SK-N-SH (cell line): ENCODE measurements around the gene SHPK. TPM values are rescaled to one million over a fixed set of nuclear protein-coding genes. Genes with fewer than 3 reads are reported as not detected.

Source experiments
- CTCF ChIA-PET: fragments of 300-600, 350-600 bp; formaldehyde crosslinking; extraction: SDS; loops from one replicate; lab custom pipeline; 2021; lab: Yijun Ruan, JAX
- POLR2A ChIA-PET: fragments of 350-600 bp; sonication (Branson Sonifier 250); formaldehyde crosslinking; extraction: SDS; loops from one replicate; lab custom pipeline; 2020; ENCODE audit warnings: antibody characterized with exemption, inconsistent platforms; lab: Yijun Ruan, JAX
- DNase-seq: peaks from one replicate; pipeline ENCODE4 v3.0.0; 2012
- H2AFZ ChIP-seq: fragments of 200-600 bp; sonication (generic); 2 replicates; pipeline ENCODE4 v1.8.1; 2016; ENCODE audit warnings: antibody characterized with exemption, mild to moderate bottlenecking, low read depth
- H3F3A ChIP-seq: fragments of 200-600 bp; sonication (generic); replicated peaks from 2 replicates; pipeline ENCODE3; 2016; ENCODE audit warnings: antibody characterized with exemption, mild to moderate bottlenecking; ENCODE audit not compliant: insufficient read depth
- H3K27ac ChIP-seq, 2 experiments: fragments of 200-500 bp in 1 of 2; fragments of 200-600 bp in 1 of 2; sonication (Bioruptor generic) in 1 of 2; sonication (generic), shearing (Covaris generic) in 1 of 2; 2 replicates each; pipeline versions ENCODE4 v1.5.1 to v1.6.1; 2014 to 2016; ENCODE audit warnings: low read depth in 2 of 2, inconsistent platforms in 1 of 2, low read length in 1 of 2, mild to moderate bottlenecking in 1 of 2, mixed read lengths in 1 of 2
- H3K27me3 ChIP-seq: fragments of 200-600 bp; sonication (generic), shearing (Covaris generic); 2 replicates; pipeline ENCODE4 v1.6.1; 2016; ENCODE audit warnings: mixed run types; ENCODE audit not compliant: insufficient read depth
- H3K36me3 ChIP-seq, 2 experiments: fragments of 200-500 bp in 1 of 2; fragments of 200-600 bp in 1 of 2; sonication (Bioruptor generic) in 1 of 2; sonication (generic) in 1 of 2; replicated peaks in 1 of 2; 2 replicates each; pipeline versions ENCODE3 to v1.5.1; 2014 to 2016; ENCODE audit warnings: low read length in 1 of 2, mild to moderate bottlenecking in 1 of 2; ENCODE audit not compliant: insufficient read depth in 2 of 2, control insufficient read depth in 1 of 2
- H3K4me1 ChIP-seq, 2 experiments: fragments of 200-500 bp in 1 of 2; fragments of 200-600 bp in 1 of 2; sonication (Bioruptor generic) in 1 of 2; sonication (generic), shearing (Covaris generic) in 1 of 2; 2 replicates each; pipeline versions ENCODE4 v1.5.1 to v1.6.1; 2014 to 2016; ENCODE audit warnings: low read depth in 1 of 2, low read length in 1 of 2, mixed run types in 1 of 2; ENCODE audit not compliant: insufficient read depth in 2 of 2, control insufficient read depth in 1 of 2
- H3K4me2 ChIP-seq: fragments of 200-600 bp; sonication (generic), shearing (Covaris generic); 2 replicates; pipeline ENCODE4 v1.6.1; 2017; ENCODE audit warnings: mixed run types
- H3K4me3 ChIP-seq, 2 experiments: fragments of 200-500 bp in 1 of 2; fragments of 200-600 bp in 1 of 2; sonication (Bioruptor generic) in 1 of 2; sonication (generic), shearing (Covaris generic) in 1 of 2; 2 replicates each; pipeline versions ENCODE4 v1.5.1 to v1.8.1; 2014 to 2016; ENCODE audit warnings: low read depth in 2 of 2, inconsistent platforms in 1 of 2, low read length in 1 of 2, mild to moderate bottlenecking in 1 of 2, mixed read lengths in 1 of 2, moderate library complexity in 1 of 2
- H3K79me2 ChIP-seq: fragments of 200-600 bp; sonication (generic); 2 replicates; pipeline ENCODE4 v1.8.1; 2017; ENCODE audit warnings: mild to moderate bottlenecking; ENCODE audit not compliant: insufficient read depth
- H3K9ac ChIP-seq: fragments of 200-600 bp; sonication (generic); 2 replicates; pipeline ENCODE4 v1.6.1; 2017; ENCODE audit warnings: mixed run types
- H3K9me2 ChIP-seq: fragments of 200-600 bp; sonication (generic); 2 replicates; pipeline ENCODE4 v1.6.1; 2017; ENCODE audit warnings: mixed run types
- H3K9me3 ChIP-seq: fragments of 200-600 bp; sonication (generic); 2 replicates; pipeline ENCODE4 v1.6.1; 2017; ENCODE audit warnings: mixed run types, mild to moderate bottlenecking, moderate library complexity
- H4K20me1 ChIP-seq: fragments of 200-600 bp; sonication (generic); 2 replicates; pipeline ENCODE4 v1.6.1; 2017; ENCODE audit warnings: mild to moderate bottlenecking, mixed run types; ENCODE audit not compliant: insufficient read depth
- EZH2phosphoT487 ChIP-seq: fragments of 200-600 bp; sonication (generic); IDR thresholded peaks from 2 replicates; pipeline ENCODE4 v1.6.1; 2017; ENCODE audit warnings: low read depth, mixed run types, mild to moderate bottlenecking, antibody characterized with exemption, moderate library complexity, borderline replicate concordance
- FOSL2 ChIP-seq: IDR thresholded peaks from 2 replicates; pipeline ENCODE4 v1.4.0; 2012; ENCODE audit warnings: low read depth, mild to moderate bottlenecking, moderate library complexity, borderline replicate concordance
- JUND ChIP-seq: IDR thresholded peaks from 2 replicates; pipeline ENCODE4 v1.4.0; 2012
- MAX ChIP-seq: IDR thresholded peaks from 2 replicates; pipeline ENCODE4 v1.4.0; 2012; ENCODE audit warnings: low read depth
- MEF2A ChIP-seq: IDR thresholded peaks from 2 replicates; pipeline ENCODE4 v1.4.0; 2012; ENCODE audit warnings: low read depth, borderline replicate concordance
- MXI1 ChIP-seq: IDR thresholded peaks from 2 replicates; pipeline ENCODE4 v1.6.1; 2012; ENCODE audit warnings: mild to moderate bottlenecking, low read depth, low read length, improper control_type of control experiment
- NRF1 ChIP-seq: IDR thresholded peaks from 2 replicates; pipeline ENCODE4 v1.6.1; 2012; ENCODE audit warnings: low read depth, mild to moderate bottlenecking, low read length
- POLR2AphosphoS5 ChIP-seq: IDR thresholded peaks from 2 replicates; pipeline ENCODE4 v1.6.1; 2012; ENCODE audit warnings: low read depth, low read length
- RAD21 ChIP-seq: IDR thresholded peaks from 2 replicates; pipeline ENCODE4 v1.6.1; 2012; ENCODE audit warnings: mild to moderate bottlenecking, low read length
- RCOR1 ChIP-seq: fragments of 150-350 bp; IDR thresholded peaks from 2 replicates; pipeline ENCODE4 v1.6.1; 2017; ENCODE audit warnings: antibody characterized with exemption, low read length
- RFX5 ChIP-seq: IDR thresholded peaks from 2 replicates; pipeline ENCODE4 v1.6.1; 2012; ENCODE audit warnings: mild to moderate bottlenecking, improper control_type of control experiment, low read length
- SIN3A ChIP-seq: IDR thresholded peaks from 2 replicates; pipeline ENCODE4 v1.6.1; 2012; ENCODE audit warnings: low read depth, mild to moderate bottlenecking, low read length, moderate library complexity, borderline replicate concordance
- SMC3 ChIP-seq: IDR thresholded peaks from 2 replicates; pipeline ENCODE4 v1.6.1; 2012; ENCODE audit warnings: low read depth, low read length, improper control_type of control experiment
- TCF12 ChIP-seq: IDR thresholded peaks from 2 replicates; pipeline ENCODE4 v1.4.0; 2012
- TEAD4 ChIP-seq: IDR thresholded peaks from 2 replicates; pipeline ENCODE4 v1.4.0; 2012; ENCODE audit warnings: mild to moderate bottlenecking, borderline replicate concordance; ENCODE audit not compliant: insufficient read depth
- USF1 ChIP-seq: IDR thresholded peaks from 2 replicates; pipeline ENCODE4 v1.4.0; 2012; ENCODE audit warnings: low read depth, borderline replicate concordance
- WGBS: methylation state at CpG from one replicate; pipeline ENCODE4 v1.1.6; 2017; ENCODE audit warnings: low lambda C conversion rate; 5-methylcytosine and 5-hydroxymethylcytosine counted together
- polyA plus RNA-seq, 3 experiments: library from polyadenylated mRNA; depleted of rRNA; stranded (reverse); fragments of >200 nt; gene quantifications; 2 replicates each; pipeline ENCODE4 v1.2.3, GENCODE V29; 2012
- TF ChIP-seq, protein P1 (sequence below): IDR thresholded peaks from 2 replicates; pipeline ENCODE4 v1.6.1; 2012; ENCODE audit warnings: mild to moderate bottlenecking, low read depth, low read length, moderate library complexity
- TF ChIP-seq, protein P2 (sequence below): fragments of 200-600 bp; sonication (generic); IDR thresholded peaks from 2 replicates; pipeline ENCODE4 v1.6.1; 2017; ENCODE audit warnings: antibody characterized with exemption, mild to moderate bottlenecking, moderate library complexity
- TF ChIP-seq, protein P3 (sequence below): fragments of 150-350 bp; IDR thresholded peaks from 2 replicates; pipeline ENCODE4 v1.6.1; 2017; ENCODE audit warnings: antibody characterized with exemption, low read length, low read depth, borderline replicate concordance
- TF ChIP-seq, protein P4 (sequence below): fragments of 150-350 bp; IDR thresholded peaks from 2 replicates; pipeline ENCODE4 v1.6.1; 2016; ENCODE audit warnings: mild to moderate bottlenecking, low read depth, low read length
- TF ChIP-seq, protein P5 (sequence below): IDR thresholded peaks from 2 replicates; pipeline ENCODE4; 2012

Gene SHPK
- polyA plus RNA-seq, 1 of the 3 experiments (the other 2 are of a cell fraction): 9.0 TPM

DNA sequence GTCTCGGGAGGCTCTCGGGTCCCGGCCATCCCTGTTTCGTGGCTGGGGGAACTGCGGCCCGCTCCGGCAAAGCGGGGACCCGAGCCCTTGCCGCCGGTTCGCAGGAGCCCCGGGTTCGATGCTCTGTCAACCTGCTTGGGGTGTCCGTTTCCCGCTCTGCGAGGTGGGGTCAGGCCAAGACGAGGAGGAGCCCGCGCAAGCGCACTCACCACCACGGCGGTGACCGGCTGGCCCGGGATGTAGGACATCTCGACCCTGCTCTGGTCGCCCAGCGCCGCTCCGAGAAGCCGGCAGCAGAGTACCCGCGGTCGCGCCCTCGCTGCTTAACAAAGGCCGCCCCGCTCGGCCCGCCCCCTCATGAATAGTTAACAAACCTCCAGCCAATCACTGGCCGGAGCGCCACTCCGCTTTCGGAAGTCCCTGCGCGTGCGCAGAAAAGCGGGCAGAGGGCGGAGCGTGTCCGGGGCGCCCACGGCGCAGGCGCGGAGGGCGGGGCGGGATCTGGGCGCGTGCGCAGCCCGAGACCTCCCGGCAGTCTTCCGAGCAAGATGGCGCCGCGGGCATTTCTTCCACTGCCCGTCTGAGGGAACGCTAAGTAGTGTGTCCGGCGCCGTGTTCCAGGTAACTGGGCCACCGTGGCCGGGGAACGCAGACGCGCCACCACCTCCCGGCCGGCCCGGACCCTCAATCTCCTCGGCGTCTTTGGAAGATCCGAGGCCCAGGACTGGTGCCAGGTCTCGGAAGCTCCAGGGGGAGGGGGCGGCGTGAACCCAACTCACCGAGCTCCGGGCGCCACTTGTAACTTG lies 32.4 kb upstream of the SHPK start, which contains the start of the genes EMC6 and TAX1BP3:
EMC6 (plus strand) TSS at position 534 of the 806 bp plus-strand sequence. CDS start 335 bp downstream, outside the sequence.
TAX1BP3 (minus strand) TSS at position 300 of the 806 bp plus-strand sequence; CDS start at position 248, 52 bp downstream.
- ChIA-PET POLR2A (interaction anchor here (0.6 to 2.2 kb wide), 2 partner anchors 32 to 51 kb away, joined by 3 to 10 read pairs; partner anchors contain the start of genes CTNS and SHPK), CTCF (interaction anchor here (1.0 to 3.1 kb wide), 4 partner anchors 11 to 620 kb away, joined by 3 to 14 read pairs (median 12); no protein-coding TSS in a partner anchor)
- H3K4me2 ChIP-seq: peak within 1 kb of the TSS; percentile 100
- peak within 1 kb of the TSS; percentile 100 for H3K9ac ChIP-seq
- peak within 1 kb of the TSS; percentile 91 to 96 for H3K4me3 ChIP-seq
- peak; percentile 99 for DNase-seq
- peak within 1 kb of the TSS; percentile 98 for H3K27ac ChIP-seq
- H4K20me1 ChIP-seq: peaks cover 37% of the 10 kb centered on the region
- H3F3A ChIP-seq: peaks cover 13% of the 10 kb centered on the region
- H3K9me3 ChIP-seq: no peaks in the 10 kb centered on the region
- H3K36me3 ChIP-seq: peaks cover 17% of the 10 kb centered on the region in 2 experiments
- H2AFZ ChIP-seq: peak within 1 kb of the TSS; percentile 79; the same call in 1 of the 2 replicates
- peaks cover 0 to 20% of the 10 kb centered on the region in 2 experiments; a peak in 1 of 4 replicates for H3K4me1 ChIP-seq
- H3K9me2 ChIP-seq: no peaks in the 10 kb centered on the region
- no peaks in the 10 kb centered on the region for H3K27me3 ChIP-seq
- 0% methylated on average over 38 of the region's 89 CpGs for WGBS
- H3K79me2 ChIP-seq: peaks cover 62% of the 10 kb centered on the region
- no peak for TF ChIP-seq EZH2phosphoT487
- TF ChIP-seq, protein P1, sequence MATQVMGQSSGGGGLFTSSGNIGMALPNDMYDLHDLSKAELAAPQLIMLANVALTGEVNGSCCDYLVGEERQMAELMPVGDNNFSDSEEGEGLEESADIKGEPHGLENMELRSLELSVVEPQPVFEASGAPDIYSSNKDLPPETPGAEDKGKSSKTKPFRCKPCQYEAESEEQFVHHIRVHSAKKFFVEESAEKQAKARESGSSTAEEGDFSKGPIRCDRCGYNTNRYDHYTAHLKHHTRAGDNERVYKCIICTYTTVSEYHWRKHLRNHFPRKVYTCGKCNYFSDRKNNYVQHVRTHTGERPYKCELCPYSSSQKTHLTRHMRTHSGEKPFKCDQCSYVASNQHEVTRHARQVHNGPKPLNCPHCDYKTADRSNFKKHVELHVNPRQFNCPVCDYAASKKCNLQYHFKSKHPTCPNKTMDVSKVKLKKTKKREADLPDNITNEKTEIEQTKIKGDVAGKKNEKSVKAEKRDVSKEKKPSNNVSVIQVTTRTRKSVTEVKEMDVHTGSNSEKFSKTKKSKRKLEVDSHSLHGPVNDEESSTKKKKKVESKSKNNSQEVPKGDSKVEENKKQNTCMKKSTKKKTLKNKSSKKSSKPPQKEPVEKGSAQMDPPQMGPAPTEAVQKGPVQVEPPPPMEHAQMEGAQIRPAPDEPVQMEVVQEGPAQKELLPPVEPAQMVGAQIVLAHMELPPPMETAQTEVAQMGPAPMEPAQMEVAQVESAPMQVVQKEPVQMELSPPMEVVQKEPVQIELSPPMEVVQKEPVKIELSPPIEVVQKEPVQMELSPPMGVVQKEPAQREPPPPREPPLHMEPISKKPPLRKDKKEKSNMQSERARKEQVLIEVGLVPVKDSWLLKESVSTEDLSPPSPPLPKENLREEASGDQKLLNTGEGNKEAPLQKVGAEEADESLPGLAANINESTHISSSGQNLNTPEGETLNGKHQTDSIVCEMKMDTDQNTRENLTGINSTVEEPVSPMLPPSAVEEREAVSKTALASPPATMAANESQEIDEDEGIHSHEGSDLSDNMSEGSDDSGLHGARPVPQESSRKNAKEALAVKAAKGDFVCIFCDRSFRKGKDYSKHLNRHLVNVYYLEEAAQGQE: peak; percentile 30; the same call in 1 of the 2 replicates
- TF ChIP-seq, protein P2, sequence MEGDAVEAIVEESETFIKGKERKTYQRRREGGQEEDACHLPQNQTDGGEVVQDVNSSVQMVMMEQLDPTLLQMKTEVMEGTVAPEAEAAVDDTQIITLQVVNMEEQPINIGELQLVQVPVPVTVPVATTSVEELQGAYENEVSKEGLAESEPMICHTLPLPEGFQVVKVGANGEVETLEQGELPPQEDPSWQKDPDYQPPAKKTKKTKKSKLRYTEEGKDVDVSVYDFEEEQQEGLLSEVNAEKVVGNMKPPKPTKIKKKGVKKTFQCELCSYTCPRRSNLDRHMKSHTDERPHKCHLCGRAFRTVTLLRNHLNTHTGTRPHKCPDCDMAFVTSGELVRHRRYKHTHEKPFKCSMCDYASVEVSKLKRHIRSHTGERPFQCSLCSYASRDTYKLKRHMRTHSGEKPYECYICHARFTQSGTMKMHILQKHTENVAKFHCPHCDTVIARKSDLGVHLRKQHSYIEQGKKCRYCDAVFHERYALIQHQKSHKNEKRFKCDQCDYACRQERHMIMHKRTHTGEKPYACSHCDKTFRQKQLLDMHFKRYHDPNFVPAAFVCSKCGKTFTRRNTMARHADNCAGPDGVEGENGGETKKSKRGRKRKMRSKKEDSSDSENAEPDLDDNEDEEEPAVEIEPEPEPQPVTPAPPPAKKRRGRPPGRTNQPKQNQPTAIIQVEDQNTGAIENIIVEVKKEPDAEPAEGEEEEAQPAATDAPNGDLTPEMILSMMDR: no peak
- TF ChIP-seq JUND: no peak
- TF ChIP-seq TEAD4: peak; percentile 0; the same call in 1 of the 2 replicates
- TF ChIP-seq RCOR1: no peak; the same call in 1 of the 2 replicates
- 0 out of 2 replicates have a peak, but pooled peaks have one; percentile 10 for TF ChIP-seq RFX5
- no peak for TF ChIP-seq FOSL2
- no peak for TF ChIP-seq MEF2A
- TF ChIP-seq MXI1: 0 out of 2 replicates have a peak, but pooled peaks have one; percentile 21
- TF ChIP-seq, protein P3, sequence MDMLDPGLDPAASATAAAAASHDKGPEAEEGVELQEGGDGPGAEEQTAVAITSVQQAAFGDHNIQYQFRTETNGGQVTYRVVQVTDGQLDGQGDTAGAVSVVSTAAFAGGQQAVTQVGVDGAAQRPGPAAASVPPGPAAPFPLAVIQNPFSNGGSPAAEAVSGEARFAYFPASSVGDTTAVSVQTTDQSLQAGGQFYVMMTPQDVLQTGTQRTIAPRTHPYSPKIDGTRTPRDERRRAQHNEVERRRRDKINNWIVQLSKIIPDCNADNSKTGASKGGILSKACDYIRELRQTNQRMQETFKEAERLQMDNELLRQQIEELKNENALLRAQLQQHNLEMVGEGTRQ: no peak
- 0 out of 2 replicates have a peak, but pooled peaks have one; percentile 6 for TF ChIP-seq SMC3
- TF ChIP-seq, protein P4, sequence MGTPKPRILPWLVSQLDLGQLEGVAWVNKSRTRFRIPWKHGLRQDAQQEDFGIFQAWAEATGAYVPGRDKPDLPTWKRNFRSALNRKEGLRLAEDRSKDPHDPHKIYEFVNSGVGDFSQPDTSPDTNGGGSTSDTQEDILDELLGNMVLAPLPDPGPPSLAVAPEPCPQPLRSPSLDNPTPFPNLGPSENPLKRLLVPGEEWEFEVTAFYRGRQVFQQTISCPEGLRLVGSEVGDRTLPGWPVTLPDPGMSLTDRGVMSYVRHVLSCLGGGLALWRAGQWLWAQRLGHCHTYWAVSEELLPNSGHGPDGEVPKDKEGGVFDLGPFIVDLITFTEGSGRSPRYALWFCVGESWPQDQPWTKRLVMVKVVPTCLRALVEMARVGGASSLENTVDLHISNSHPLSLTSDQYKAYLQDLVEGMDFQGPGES: 0 out of 2 replicates have a peak, but pooled peaks have one; percentile 17
- no peak for TF ChIP-seq USF1
- TF ChIP-seq, protein P5, sequence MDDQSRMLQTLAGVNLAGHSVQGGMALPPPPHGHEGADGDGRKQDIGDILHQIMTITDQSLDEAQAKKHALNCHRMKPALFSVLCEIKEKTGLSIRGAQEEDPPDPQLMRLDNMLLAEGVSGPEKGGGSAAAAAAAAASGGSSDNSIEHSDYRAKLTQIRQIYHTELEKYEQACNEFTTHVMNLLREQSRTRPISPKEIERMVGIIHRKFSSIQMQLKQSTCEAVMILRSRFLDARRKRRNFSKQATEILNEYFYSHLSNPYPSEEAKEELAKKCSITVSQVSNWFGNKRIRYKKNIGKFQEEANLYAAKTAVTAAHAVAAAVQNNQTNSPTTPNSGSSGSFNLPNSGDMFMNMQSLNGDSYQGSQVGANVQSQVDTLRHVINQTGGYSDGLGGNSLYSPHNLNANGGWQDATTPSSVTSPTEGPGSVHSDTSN: peak; percentile 28
- no peak; the same call in 1 of the 2 replicates for TF ChIP-seq MAX
- TF ChIP-seq RAD21: no peak
- TF ChIP-seq TCF12: no peak
- TF ChIP-seq POLR2AphosphoS5: peak; percentile 98
- peak; percentile 97 for TF ChIP-seq NRF1
- peak; percentile 5; the same call in 1 of the 2 replicates for TF ChIP-seq SIN3A
